Uterus (tissue), 2 donors: ENCODE results near the gene PMF1.

Experiments used
- CTCF ChIP-seq, 4 experiments: fragments of 200-600 bp in 2 of 4; fragments of 450-650 bp in 2 of 4; sonication (generic) in 2 of 4; IDR thresholded peaks; one replicate each; pipeline ENCODE4 v1.5.1; 2016 to 2019; ENCODE audit warnings: antibody characterized with exemption in 4 of 4, mild to moderate bottlenecking in 2 of 4, moderate library complexity in 1 of 4
- POLR2A ChIP-seq, 2 donors: fragments of 450-650 bp; IDR thresholded peaks; one replicate each; pipeline ENCODE4 v1.6.1; 2016; ENCODE audit warnings: antibody characterized with exemption in 2 of 2, mild to moderate bottlenecking in 1 of 2, moderate library complexity in 1 of 2

DNA sequence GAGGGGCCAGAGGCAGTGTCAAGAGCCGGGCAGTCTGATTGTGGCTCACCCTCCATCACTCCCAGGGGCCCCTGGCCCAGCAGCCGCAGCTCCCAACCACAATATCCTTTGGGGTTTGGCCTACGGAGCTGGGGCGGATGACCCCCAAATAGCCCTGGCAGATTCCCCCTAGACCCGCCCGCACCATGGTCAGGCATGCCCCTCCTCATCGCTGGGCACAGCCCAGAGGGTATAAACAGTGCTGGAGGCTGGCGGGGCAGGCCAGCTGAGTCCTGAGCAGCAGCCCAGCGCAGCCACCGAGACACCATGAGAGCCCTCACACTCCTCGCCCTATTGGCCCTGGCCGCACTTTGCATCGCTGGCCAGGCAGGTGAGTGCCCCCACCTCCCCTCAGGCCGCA lies 29.1 kb downstream of the PMF1 start, which contains the start of gene BGLAP:
- TF ChIP-seq CTCF (IDR thresholded peaks at IDR 0.05) (no peak), POLR2A (IDR thresholded peaks at IDR 0.05) (no peak)
